Renal pelvis (tissue), 4 donors: ENCODE results near the gene PIGT. TPM values are rescaled to one million over a fixed set of nuclear protein-coding genes. Genes with fewer than 3 reads are reported as not detected.

Source experiments
- DNase-seq: peaks from one replicate; pipeline ENCODE4 v3.0.0-alpha.2; 2013
- polyA plus RNA-seq, 3 donors: library from polyadenylated mRNA; unstranded; fragments of 120-200 nt; gene quantifications; one replicate each; pipeline ENCODE4 v1.2.1, GENCODE V29; 2013; ENCODE audit not compliant: insufficient read length in 3 of 3

Gene PIGT
- polyA plus RNA-seq, 3 donors: 98.2 to 99.1 (median 98.8) TPM

- no peak for DNase-seq
Measured at GRCh38 chr20:45419188-45420091, 3.5 kb downstream of the PIGT start.

- no peak for DNase-seq
Measured at GRCh38 chr20:45420125-45420524, 4.2 kb downstream of the PIGT start.

GRCh38 chr20:45423700-45424099, 7.8 kb downstream of the PIGT start:
- no peak for DNase-seq

GRCh38 chr20:45425561-45425960, 9.6 kb downstream of the PIGT start:
- DNase-seq: no peak

GRCh38 chr20:45426320-45427016, 10.5 kb downstream of the PIGT start:
- DNase-seq: no peak

GRCh38 chr20:45427236-45428149, 11.6 kb downstream of the PIGT start:
- DNase-seq: no peak

GRCh38 chr20:45429618-45430017, 13.7 kb downstream of the PIGT start:
- DNase-seq: no peak

- no peak for DNase-seq
Measured at GRCh38 chr20:45432294-45432693, 16.4 kb downstream of the PIGT start.

DNA sequence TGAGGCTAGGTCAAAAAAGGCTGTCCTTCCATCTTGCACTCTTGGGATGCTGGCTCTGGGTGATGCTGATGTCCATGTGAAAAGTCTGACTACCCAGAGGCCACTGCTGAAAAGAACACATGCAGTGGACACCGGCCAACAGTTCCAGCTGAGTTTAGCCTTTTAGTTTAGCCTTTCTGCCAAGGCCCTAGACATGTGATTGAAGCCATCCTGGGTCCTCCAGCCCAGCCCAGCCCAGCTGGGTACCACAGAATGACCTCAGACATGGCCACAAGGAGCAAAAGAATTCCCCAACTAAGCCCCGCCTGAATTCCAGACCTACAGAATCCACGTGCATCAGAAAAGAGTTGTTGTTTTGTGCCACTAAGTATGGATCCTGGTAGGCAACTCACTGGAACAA, 17.4 kb downstream of the PIGT start:
- DNase-seq: no peak

- no peak for DNase-seq
Measured at GRCh38 chr20:45433976-45434375, 18.0 kb downstream of the PIGT start.

DNA sequence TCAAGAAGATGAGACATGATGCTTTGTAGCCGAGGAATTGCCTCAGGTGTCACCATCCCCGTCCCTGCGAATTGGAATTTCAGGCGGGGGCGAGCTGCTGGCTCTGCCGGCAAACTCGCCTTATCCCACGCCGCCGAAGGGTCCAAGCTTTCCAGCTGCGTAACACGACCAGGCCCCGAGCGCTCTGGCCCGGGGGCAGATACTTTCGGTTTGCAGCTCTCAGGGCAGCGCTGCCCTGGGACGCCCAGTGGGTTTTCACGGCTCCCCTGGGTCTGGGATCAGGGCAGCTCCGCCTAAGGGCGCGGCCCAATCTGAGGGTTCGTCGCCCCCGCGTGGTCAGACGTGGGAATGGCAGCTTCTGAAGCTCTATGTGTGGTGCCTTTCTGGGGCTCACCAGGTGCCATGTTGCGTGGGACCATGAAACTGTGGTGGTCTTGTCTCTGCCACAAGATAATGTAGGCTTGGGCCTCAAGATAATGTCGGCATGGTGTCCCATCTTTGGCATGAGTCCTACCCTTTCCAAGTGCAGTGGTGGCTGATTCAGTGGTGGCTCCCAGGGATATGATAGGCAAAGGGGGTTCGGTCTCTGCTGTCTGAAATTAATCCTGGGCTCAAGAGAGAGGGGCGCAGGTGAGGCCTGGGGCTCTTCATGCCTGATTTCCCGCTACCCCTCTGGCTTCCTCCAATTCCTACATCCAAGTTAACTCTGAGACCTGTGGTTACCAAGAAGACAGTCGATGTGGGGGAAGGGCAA, 21.0 kb downstream of the PIGT start:
- peak; percentile 77 for DNase-seq

- no peak for DNase-seq
Measured at GRCh38 chr20:45440424-45440823, 24.5 kb downstream of the PIGT start.

DNA sequence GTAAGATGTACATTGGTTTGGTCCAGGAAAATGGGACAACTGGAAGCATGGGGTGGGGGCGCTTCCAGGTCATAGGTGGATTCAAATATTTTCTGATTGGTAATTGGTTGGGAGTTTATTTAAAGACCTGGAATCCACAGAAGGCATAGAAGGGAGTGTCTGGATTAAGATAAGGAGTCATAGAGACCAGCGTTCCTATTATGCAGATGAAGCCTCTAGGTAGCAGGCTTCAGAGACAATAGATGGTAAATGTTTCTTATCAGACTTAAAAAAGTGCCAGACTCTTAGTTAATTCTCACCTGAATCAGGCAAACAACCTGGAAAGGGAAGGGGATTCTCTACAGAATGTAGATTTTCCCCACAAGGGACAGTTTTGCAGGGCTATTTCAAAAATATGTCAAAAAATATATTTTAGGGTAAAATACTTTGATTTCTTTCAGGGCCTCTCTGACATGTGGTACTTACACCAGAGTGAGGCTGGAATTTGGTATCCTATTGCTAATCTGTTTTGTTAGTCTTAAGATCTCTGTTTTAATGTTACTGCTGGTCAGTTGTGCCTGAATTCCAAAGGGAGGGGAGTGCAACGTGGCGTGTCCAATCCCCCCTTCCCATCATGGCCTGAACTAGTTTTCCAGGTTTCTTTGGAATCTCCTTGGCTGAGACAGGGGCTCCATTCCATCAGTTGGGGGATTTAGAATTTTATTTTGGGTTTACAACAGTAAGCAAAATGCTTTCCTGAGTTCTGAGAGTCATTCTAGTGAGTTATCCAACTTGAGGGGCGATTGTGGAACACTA, 25.1 kb downstream of the PIGT start:
- DNase-seq: peak; percentile 37

GRCh38 chr20:45441746-45442145, 25.8 kb downstream of the PIGT start:
- DNase-seq: no peak

DNA sequence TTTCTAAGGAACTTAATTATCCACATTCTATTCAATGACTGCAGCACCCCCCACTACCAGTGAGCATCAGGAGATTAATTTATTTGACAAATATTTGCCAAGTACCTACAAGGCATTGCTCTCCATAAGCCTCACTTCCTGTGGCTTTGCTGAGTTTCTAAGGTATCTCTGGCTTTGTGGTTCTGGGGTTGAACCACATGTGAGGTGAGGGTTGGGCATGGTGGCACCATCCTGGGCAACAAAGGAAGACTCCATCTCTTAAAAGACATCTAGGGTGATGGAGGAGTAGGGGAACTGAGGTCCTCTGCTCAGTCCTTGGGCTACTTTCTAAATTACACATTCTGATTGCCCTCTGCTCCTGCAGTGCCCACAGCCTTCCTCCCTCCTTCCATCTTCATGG, 28.1 kb downstream of the PIGT start:
- DNase-seq: no peak

GRCh38 chr20:45445805-45446562, 30.0 kb downstream of the PIGT start:
- DNase-seq: no peak

DNA sequence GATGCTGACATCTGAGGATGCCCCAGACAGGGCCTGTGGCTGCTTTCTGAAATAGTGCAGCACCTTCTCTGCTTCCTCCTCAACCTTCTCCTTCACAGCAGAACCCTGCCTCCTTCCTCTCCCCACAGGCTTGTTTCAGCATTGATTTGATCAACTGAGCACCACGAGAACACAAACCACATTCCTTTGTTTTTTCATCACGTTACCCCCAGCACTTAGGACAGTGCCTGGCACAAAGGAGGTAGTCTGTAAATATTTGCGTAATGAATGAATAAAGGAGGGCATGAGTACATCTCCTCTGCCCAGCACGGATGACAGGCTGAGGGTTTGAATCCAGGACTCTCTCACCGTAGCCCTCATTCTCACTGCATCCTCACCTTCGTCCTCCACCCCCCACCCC, 32.3 kb downstream of the PIGT start:
- DNase-seq: no peak

DNA sequence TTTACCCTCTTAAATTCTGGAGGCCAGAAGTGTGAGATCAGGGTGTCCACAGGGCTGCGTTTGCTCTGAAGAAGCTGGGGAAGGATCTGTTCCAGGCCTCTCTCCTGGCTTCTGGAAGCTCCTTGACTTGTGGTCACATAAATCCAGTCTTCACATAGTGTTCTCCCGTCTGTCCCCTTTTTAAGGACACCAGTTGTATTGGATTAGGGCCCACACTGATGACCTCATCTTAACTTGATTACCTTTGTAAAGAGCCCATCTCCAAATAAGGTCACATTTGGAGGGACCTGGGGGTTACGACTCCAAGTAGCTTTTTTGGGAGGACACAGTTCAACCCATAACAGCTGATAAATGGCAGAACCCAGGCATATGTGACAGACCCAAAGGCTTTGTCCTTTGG, 33.6 kb downstream of the PIGT start:
- DNase-seq: no peak

GRCh38 chr20:45450097-45450818, 34.3 kb downstream of the PIGT start:
- DNase-seq: peak; percentile 56
